GM12878 (cell line): ENCODE data around the gene KIFC3. TPM values are rescaled to one million over a fixed set of nuclear protein-coding genes. Genes with fewer than 3 reads are reported as not detected.

Experiments
- ATAC-seq: fragments of 200-7000 bp; cut with Tn5 transposase; 3 replicates; pipeline ENCODE4 v1.9.1; 2020; ENCODE audit warnings: mild to moderate bottlenecking, moderate library complexity
- BruUV-seq: library from RNA; stranded (reverse); fragments of 400-500 nt; replicated peaks from 2 replicates; lab custom pipeline; 2021; lab: Mats Ljungman, UMichigan
- CTCF ChIA-PET: fragments of 300-600 bp; sonication (Branson Sonifier 250); formaldehyde crosslinking; extraction: SDS; loops from one replicate; lab custom pipeline; 2021; ENCODE audit warnings: inconsistent platforms; lab: Yijun Ruan, JAX
- POLR2A ChIA-PET: fragments of 350-600 bp; formaldehyde crosslinking; extraction: SDS; loops from one replicate; lab custom pipeline; 2021; ENCODE audit warnings: inconsistent platforms; lab: Charles Lee
- RAD21 ChIA-PET: fragments of 300-600 bp; sonication (Branson Sonifier 250); formaldehyde crosslinking; loops from one replicate; lab custom pipeline; 2023; ENCODE audit warnings: antibody characterized with exemption; ENCODE audit not compliant: unreplicated experiment; lab: Charles Lee
- SMC1A ChIA-PET: fragments of 300-600 bp; sonication (Branson Sonifier 250); formaldehyde crosslinking; loops from one replicate; lab custom pipeline; 2023; ENCODE audit not compliant: unreplicated experiment, uncharacterized antibody; lab: Charles Lee
- DNase-seq: peaks from one replicate; pipeline ENCODE4 v3.0.0-alpha.2; 2011; ENCODE audit warnings: low read depth, low spot score
- FAIRE-seq: peaks from 3 replicates; lab custom pipeline; 2011; peaks lifted over from hg19 to GRCh38; lab: Jason Lieb, UNC
- H2AFZ ChIP-seq: 2 replicates; pipeline ENCODE4 v1.6.0; 2011; ENCODE audit warnings: low read depth, low read length, control low read depth; ENCODE audit not compliant: control insufficient read depth
- H3K27ac ChIP-seq: 2 replicates; pipeline ENCODE4 v1.5.1; 2011; ENCODE audit warnings: control low read depth; ENCODE audit not compliant: control insufficient read depth, insufficient read depth
- H3K27me3 ChIP-seq, 2 experiments: replicated peaks in 1 of 2; 2 replicates each; pipeline versions ENCODE4 v1.6.0 to v1.6.1; 2011; ENCODE audit warnings: low read length in 1 of 2; ENCODE audit not compliant: control insufficient read depth in 2 of 2, insufficient read depth in 2 of 2
- H3K36me3 ChIP-seq, 2 experiments: 2 replicates each; pipeline ENCODE4 v1.5.1; 2011; ENCODE audit warnings: low read length in 1 of 2; ENCODE audit not compliant: control insufficient read depth in 2 of 2, insufficient read depth in 2 of 2
- H3K4me1 ChIP-seq: 2 replicates; pipeline ENCODE4 v1.6.1; 2011; ENCODE audit warnings: mild to moderate bottlenecking, low read length, moderate library complexity, mixed read lengths; ENCODE audit not compliant: control insufficient read depth, insufficient read depth
- H3K4me2 ChIP-seq: 2 replicates; pipeline ENCODE4 v1.6.0; 2011; ENCODE audit warnings: control low read depth; ENCODE audit not compliant: control insufficient read depth, insufficient read depth
- H3K4me3 ChIP-seq: fragments of 200-600 bp; sonication (generic); 2 replicates; pipeline ENCODE4 v1.5.1; 2016
- H3K79me2 ChIP-seq: 2 replicates; pipeline ENCODE4 v1.6.0; 2011; ENCODE audit warnings: low read length; ENCODE audit not compliant: control insufficient read depth, insufficient read depth
- H3K9ac ChIP-seq: 2 replicates; pipeline ENCODE4 v1.8.0; 2011; ENCODE audit warnings: low read length, control low read depth, mixed read lengths; ENCODE audit not compliant: control insufficient read depth, insufficient read depth
- H3K9me3 ChIP-seq: replicated peaks from 3 replicates; pipeline ENCODE4 v1.5.1; 2011; ENCODE audit warnings: mild to moderate bottlenecking, low read length; ENCODE audit not compliant: control insufficient read depth, insufficient read depth
- H4K20me1 ChIP-seq: 2 replicates; pipeline ENCODE4 v1.6.0; 2011; ENCODE audit not compliant: control insufficient read depth, insufficient read depth
- CUX1 ChIP-seq: IDR thresholded peaks from 2 replicates; pipeline ENCODE4 v1.6.1; 2012; ENCODE audit warnings: improper control_type of control experiment, low read depth, low read length; ENCODE audit not compliant: insufficient replicate concordance
- EGR1 ChIP-seq, 2 experiments: IDR thresholded peaks; 1 replicate in 1 of 2; 2 replicates in 1 of 2; pipeline ENCODE4 v1.6.1; 2011 to 2012; ENCODE audit warnings: low read depth in 2 of 2, low read length in 2 of 2, borderline replicate concordance in 1 of 2, mild to moderate bottlenecking in 1 of 2, moderate library complexity in 1 of 2
- FOXM1 ChIP-seq: IDR thresholded peaks from 2 replicates; pipeline ENCODE4 v1.6.1; 2012; ENCODE audit warnings: low read depth, mild to moderate bottlenecking, inconsistent platforms, low read length, moderate library complexity
- GATAD2B ChIP-seq: fragments of 450-650 bp; conservative IDR thresholded peaks from 2 replicates; pipeline ENCODE4 v1.6.1; 2017; ENCODE audit warnings: low read depth, mild to moderate bottlenecking, moderate library complexity
- NFXL1 ChIP-seq: fragments of 450-650 bp; IDR thresholded peaks from 2 replicates; pipeline ENCODE4 v1.6.1; 2017; ENCODE audit warnings: antibody characterized with exemption, mild to moderate bottlenecking, borderline replicate concordance
- NR2C2 ChIP-seq: IDR thresholded peaks from 2 replicates; pipeline ENCODE4 v1.6.1; 2011; ENCODE audit warnings: borderline replicate concordance, low read depth; ENCODE audit not compliant: control insufficient read depth, insufficient read length
- POU2F2 ChIP-seq: IDR thresholded peaks from 3 replicates; pipeline ENCODE4 v1.6.1; 2011; ENCODE audit warnings: low read depth, mild to moderate bottlenecking, low read length, borderline replicate concordance
- RBBP5 ChIP-seq: fragments of 200-600 bp; sonication (generic); conservative IDR thresholded peaks from 2 replicates; pipeline ENCODE4 v1.6.1; 2016
- RCOR1 ChIP-seq: conservative IDR thresholded peaks from 2 replicates; pipeline ENCODE4 v1.6.1; 2012; ENCODE audit warnings: low read depth, low read length, improper control_type of control experiment
- RELA ChIP-seq: fragments of 450-650 bp; IDR thresholded peaks from 2 replicates; pipeline ENCODE4 v1.8.0; 2014; ENCODE audit warnings: borderline replicate concordance; ENCODE audit not compliant: partially characterized antibody
- SP1 ChIP-seq: IDR thresholded peaks from one replicate; pipeline ENCODE4 v1.6.1; 2011; ENCODE audit warnings: low read depth, low read length
- SPI1 ChIP-seq: IDR thresholded peaks from 2 replicates; pipeline ENCODE4 v1.6.1; 2011; ENCODE audit warnings: low read depth, mild to moderate bottlenecking, low read length, moderate library complexity, borderline replicate concordance; ENCODE audit not compliant: insufficient read depth
- SRF ChIP-seq, 2 experiments: IDR thresholded peaks; 2 replicates each; pipeline ENCODE4 v1.6.1; 2011; ENCODE audit warnings: low read depth in 2 of 2, low read length in 2 of 2, mild to moderate bottlenecking in 1 of 2, moderate library complexity in 1 of 2
- TBL1XR1 ChIP-seq: IDR thresholded peaks from 2 replicates; pipeline ENCODE4 v1.6.1; 2012; ENCODE audit warnings: low read depth, low read length, improper control_type of control experiment
- YBX1 ChIP-seq: fragments of 450-650 bp; IDR thresholded peaks from 2 replicates; pipeline ENCODE4 v1.6.1; 2016; ENCODE audit warnings: antibody characterized with exemption
- ZNF592 ChIP-seq: fragments of 450-650 bp; IDR thresholded peaks from 2 replicates; pipeline ENCODE4 v1.6.1; 2017; ENCODE audit warnings: mild to moderate bottlenecking, moderate library complexity
- WGBS: methylation state at CpG from one replicate; pipeline ENCODE4 v1.1.6; 2016; ENCODE audit warnings: low lambda C conversion rate; ENCODE audit not compliant: insufficient replicate concordance, insufficient coverage; ENCODE audit errors: missing lambda C conversion rate; 5-methylcytosine and 5-hydroxymethylcytosine counted together
- in situ Hi-C: fragments of 300-500 bp; cut with MboI; formaldehyde crosslinking; loops from 9 replicates; pipeline ENCODE4 v1.14.3; 2018; ENCODE audit warnings: mixed read lengths
- intact Hi-C: fragments of 100-400 bp; cut with micrococcal nuclease; formaldehyde crosslinking; loops from one replicate; pipeline ENCODE4 v1.14.2; 2022; ENCODE audit not compliant: unreplicated experiment
- polyA plus RNA-seq, 11 experiments: library from polyadenylated mRNA; depleted of rRNA in 4 of 11; unstranded in 6 of 11; stranded (reverse) in 5 of 11; fragments of >200 nt; fragmentation: Nextera tagmentation in 4 of 11; fragmentation: Illumina TruSeq in 1 of 11; extraction: Ambion mirVana in 4 of 11; extraction: Trizol in 1 of 11; gene quantifications; 1 replicate in 1 of 11; 2 replicates in 10 of 11; pipeline versions ENCODE4 v1.2.1 to v1.2.3, GENCODE V29; 2011 to 2016; ENCODE audit warnings: inconsistent platforms in 2 of 11, missing spikeins in 2 of 11, low read depth in 1 of 11
- total RNA-seq, 4 experiments: library from RNA; depleted of rRNA in 3 of 4; stranded (reverse); fragments of >200 nt in 3 of 4; fragmentation: Illumina TruSeq in 1 of 4; extraction: Trizol in 1 of 4; gene quantifications; 2 replicates each; pipeline versions ENCODE4 v1.2.1 to v1.2.3, GENCODE V29; 2013 to 2021

The KIFC3 gene
- total and polyA plus RNA-seq, 10 of the 15 experiments (the other 5 are each of a cell fraction or from before 2014, with no cell fraction given) = 0.22 to 1.3 (median 0.26) TPM; not detected in 3

- SMC1A ChIA-PET = no interaction called here
- intact Hi-C loops = no loop called here
- RAD21 ChIA-PET = no interaction called here
- Histone ChIP-seq H3K27ac (no peak overlapping the region), H4K20me1 (no peaks in the 10 kb centered on the region), H3K4me3 (no peak overlapping the region), H3K27me3 (no peaks in the 10 kb centered on the region), H3K36me3 (no peaks in the 10 kb centered on the region), H3K79me2 (no peaks in the 10 kb centered on the region), H3K9me3 (no peaks in the 10 kb centered on the region), H3K4me2 (no peak overlapping the region), H3K9ac (no peak overlapping the region), H2AFZ (no peak overlapping the region), H3K4me1 (no peaks in the 10 kb centered on the region)
- BruUV-seq = no TSS peak
- FAIRE-seq (no peak), ATAC-seq (no peak), DNase-seq (no peak)
- in situ Hi-C loops = no loop called here
- 38% methylated on average over 11 of the region's 11 CpGs for WGBS
- CTCF ChIA-PET = interaction anchor here (1.0 kb wide), 1 partner anchor 197 kb away, joined by 4 read pairs; no protein-coding TSS in a partner anchor
- POLR2A ChIA-PET = no interaction called here
- no peak for TF ChIP-seq SP1
- no peak for TF ChIP-seq FOXM1
- no peak for TF ChIP-seq CUX1
- no peak for TF ChIP-seq EGR1 (IDR thresholded peaks at IDR 0.05; ENCODE audit: borderline replicate concordance in 1 of 2, low read depth in 2 of 2, low read length in 2 of 2)
- no peak for TF ChIP-seq NFXL1
- TF ChIP-seq YBX1 = no peak
- TF ChIP-seq POU2F2 = no peak
- no peak for TF ChIP-seq SPI1
- no peak for TF ChIP-seq RBBP5
- no peak for TF ChIP-seq GATAD2B
- no peak for TF ChIP-seq TBL1XR1
- no peak for TF ChIP-seq SRF (IDR thresholded peaks at IDR 0.05; ENCODE audit: low read depth in 2 of 2, low read length in 2 of 2)
- TF ChIP-seq NR2C2 = no peak
- TF ChIP-seq RELA = no peak
- no peak for TF ChIP-seq ZNF592
- no peak for TF ChIP-seq RCOR1
Measured at GRCh38 chr16:57773655-57774295, 28.5 kb downstream of the KIFC3 start.
